Measurements from ENCODE around the gene MAFB.

MAFB gene

GRCh38 chr20:40728996-40729395 is 40.0 kb upstream of the MAFB start:
- no peaks in the 10 kb centered on the region for H3K36me3 ChIP-seq (ENCODE audit: control insufficient read depth in 2 of 2, insufficient read depth in 1 of 2, low read length in 2 of 2)
- ChIA-PET CTCF (interaction anchor here (0.6 to 3.2 kb wide), 4 partner anchors 10 to 104 kb away, joined by 3 to 12 read pairs (median 4); no protein-coding TSS in a partner anchor), POLR2A (no interaction called here)
- TF ChIP-seq ZNF785 (tag by site-specific recombination; IDR thresholded peaks at IDR 0.05): no peak
- TF ChIP-seq ZNF223 (tag by site-specific recombination; IDR thresholded peaks at IDR 0.05): no peak
- TF ChIP-seq ZNF174 (tag by site-specific recombination; IDR thresholded peaks at IDR 0.05): no peak
- no peak for TF ChIP-seq RBAK (tag by site-specific recombination; IDR thresholded peaks at IDR 0.05)
- no peak for TF ChIP-seq ZNF37A (tag by site-specific recombination; IDR thresholded peaks at IDR 0.05)
- TF ChIP-seq ZNF701 (tag by site-specific recombination; IDR thresholded peaks at IDR 0.05): no peak
- no peak for TF ChIP-seq ZNF521 (tag by site-specific recombination; IDR thresholded peaks at IDR 0.05)
- TF ChIP-seq ZFP37 (tag by site-specific recombination; IDR thresholded peaks at IDR 0.05): no peak
- TF ChIP-seq ZNF768 (tag by site-specific recombination; IDR thresholded peaks at IDR 0.05): no peak
- TF ChIP-seq GFI1B (tag by site-specific recombination; IDR thresholded peaks at IDR 0.05): no peak
- H3K27ac ChIP-seq (ENCODE audit: extremely low read depth, low read depth, low read length): no peak overlapping the region
- H3K9me3 ChIP-seq (ENCODE audit: control insufficient read depth, insufficient read depth, low read depth, low read length): no peaks in the 10 kb centered on the region; the same call in 1 of the 2 replicates
- H3K4me3 ChIP-seq (ENCODE audit: low read depth, low read length): no peak overlapping the region
- no peaks in the 10 kb centered on the region for H3K4me1 ChIP-seq (ENCODE audit: control insufficient read depth, insufficient read depth, low read length)

- ChIA-PET CTCF (interaction anchor here (0.7 to 3.2 kb wide), 2 partner anchors 10 to 13 kb away, joined by 4 to 12 read pairs; no protein-coding TSS in a partner anchor), POLR2A (no interaction called here)
- Histone ChIP-seq H3K4me1 (ENCODE audit: control insufficient read depth, insufficient read depth, low read length) (no peaks in the 10 kb centered on the region), H3K4me3 (ENCODE audit: low read depth, low read length) (no peak overlapping the region), H3K27ac (ENCODE audit: extremely low read depth, low read depth, low read length) (no peak overlapping the region), H3K36me3 (ENCODE audit: control insufficient read depth in 2 of 2, insufficient read depth in 1 of 2, low read length in 2 of 2) (no peaks in the 10 kb centered on the region), H3K9me3 (ENCODE audit: control insufficient read depth, insufficient read depth, low read depth, low read length) (no peaks in the 10 kb centered on the region; the same call in 1 of the 2 replicates)
- TF ChIP-seq ZNF677 (tag by site-specific recombination; IDR thresholded peaks at IDR 0.05): no peak
- no peak for TF ChIP-seq ZNF768 (tag by site-specific recombination; IDR thresholded peaks at IDR 0.05)
- TF ChIP-seq ZNF274 (IDR thresholded peaks at IDR 0.05; ENCODE audit: low read length): no peak
- TF ChIP-seq ZNF274 (tag by site-specific recombination; IDR thresholded peaks at IDR 0.05; ENCODE audit: borderline replicate concordance): no peak
- no peak for TF ChIP-seq KLF9 (tag by site-specific recombination; IDR thresholded peaks at IDR 0.05; ENCODE audit: low read depth)
- TF ChIP-seq ZNF18 (tag by site-specific recombination; IDR thresholded peaks at IDR 0.05): no peak
- TF ChIP-seq ZNF843 (tag by site-specific recombination; IDR thresholded peaks at IDR 0.05): no peak
- TF ChIP-seq EGR2 (tag by site-specific recombination; IDR thresholded peaks at IDR 0.05; ENCODE audit: low read depth): no peak
- TF ChIP-seq YY1 (tag by site-specific recombination; IDR thresholded peaks at IDR 0.05): no peak
- TF ChIP-seq ZNF311 (tag by site-specific recombination; IDR thresholded peaks at IDR 0.05; ENCODE audit: borderline replicate concordance): no peak
- TF ChIP-seq TRIM28 (IDR thresholded peaks at IDR 0.05; ENCODE audit: borderline replicate concordance, low read length): no peak
- TF ChIP-seq ZNF433 (tag by site-specific recombination; IDR thresholded peaks at IDR 0.05; ENCODE audit: low read depth): no peak
- no peak for TF ChIP-seq ZBTB6 (tag by site-specific recombination; IDR thresholded peaks at IDR 0.05)
Measured at GRCh38 chr20:40728470-40728869, 39.4 kb upstream of the MAFB start.

GRCh38 chr20:40727960-40728359 is 38.9 kb upstream of the MAFB start:
- Histone ChIP-seq H3K27ac (ENCODE audit: extremely low read depth, low read depth, low read length) (no peak overlapping the region), H3K4me3 (ENCODE audit: low read depth, low read length) (no peak overlapping the region), H3K36me3 (ENCODE audit: control insufficient read depth in 2 of 2, insufficient read depth in 1 of 2, low read length in 2 of 2) (no peaks in the 10 kb centered on the region), H3K4me1 (ENCODE audit: control insufficient read depth, insufficient read depth, low read length) (no peaks in the 10 kb centered on the region), H3K9me3 (ENCODE audit: control insufficient read depth, insufficient read depth, low read depth, low read length) (no peaks in the 10 kb centered on the region; the same call in 1 of the 2 replicates)
- POLR2A ChIA-PET: no interaction called here
- CTCF ChIA-PET: interaction anchor here (0.6 to 3.2 kb wide), 2 partner anchors 14 to 843 kb away, joined by 3 to 12 read pairs; no protein-coding TSS in a partner anchor
- TF ChIP-seq, protein P1, sequence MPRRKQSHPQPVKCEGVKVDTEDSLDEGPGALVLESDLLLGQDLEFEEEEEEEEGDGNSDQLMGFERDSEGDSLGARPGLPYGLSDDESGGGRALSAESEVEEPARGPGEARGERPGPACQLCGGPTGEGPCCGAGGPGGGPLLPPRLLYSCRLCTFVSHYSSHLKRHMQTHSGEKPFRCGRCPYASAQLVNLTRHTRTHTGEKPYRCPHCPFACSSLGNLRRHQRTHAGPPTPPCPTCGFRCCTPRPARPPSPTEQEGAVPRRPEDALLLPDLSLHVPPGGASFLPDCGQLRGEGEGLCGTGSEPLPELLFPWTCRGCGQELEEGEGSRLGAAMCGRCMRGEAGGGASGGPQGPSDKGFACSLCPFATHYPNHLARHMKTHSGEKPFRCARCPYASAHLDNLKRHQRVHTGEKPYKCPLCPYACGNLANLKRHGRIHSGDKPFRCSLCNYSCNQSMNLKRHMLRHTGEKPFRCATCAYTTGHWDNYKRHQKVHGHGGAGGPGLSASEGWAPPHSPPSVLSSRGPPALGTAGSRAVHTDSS (tag by site-specific recombination; IDR thresholded peaks at IDR 0.05): no peak
- TF ChIP-seq HIC1 (tag by site-specific recombination; IDR thresholded peaks at IDR 0.05): no peak
- no peak for TF ChIP-seq ZNF121 (tag by site-specific recombination; IDR thresholded peaks at IDR 0.05)

Measured in HEK293 (cell line).